HepG2 (cell line): ENCODE data around the gene CSF1R. TPM values are rescaled to one million over a fixed set of nuclear protein-coding genes. Genes with fewer than 3 reads are reported as not detected.

Experiments
- ATAC-seq: fragments of 200-7000 bp; cut with Tn5 transposase; 3 replicates; pipeline ENCODE4 v1.9.1; 2020; ENCODE audit warnings: mild to moderate bottlenecking, moderate library complexity
- BruUV-seq: library from RNA; stranded (reverse); fragments of 400-500 nt; replicated peaks from 2 replicates; lab custom pipeline; 2021; lab: Mats Ljungman, UMichigan
- CTCF ChIA-PET: fragments of 300-600 bp; formaldehyde crosslinking; extraction: SDS; loops from one replicate; lab custom pipeline; 2021; ENCODE audit warnings: low total read pairs, inconsistent platforms, low intra/inter-chr PET ratio; lab: Yijun Ruan, JAX
- POLR2A ChIA-PET: fragments of 350-600 bp; sonication (Branson Sonifier 250); formaldehyde crosslinking; loops from one replicate; lab custom pipeline; 2020; ENCODE audit warnings: antibody characterized with exemption, inconsistent platforms; lab: Yijun Ruan, JAX
- DNase-seq: peaks from one replicate; pipeline ENCODE4 v3.0.0-alpha.2; 2015; ENCODE audit warnings: low spot score
- FAIRE-seq: peaks from 3 replicates; lab custom pipeline; 2011; peaks lifted over from hg19 to GRCh38; lab: Jason Lieb, UNC
- H2AFZ ChIP-seq: one replicate; pipeline ENCODE4 v1.6.1; 2011; ENCODE audit warnings: low read length, inconsistent platforms
- H3K27ac ChIP-seq: fragments of 300-600 bp; 3 replicates; pipeline ENCODE4 v1.8.0; 2011; ENCODE audit warnings: mixed run types, mild to moderate bottlenecking, mixed read lengths, low read length, inconsistent platforms; ENCODE audit not compliant: insufficient read depth; ENCODE audit errors: extremely low read length
- H3K27me3 ChIP-seq, 2 experiments: fragments of 200-600 bp in 1 of 2; 2 replicates in 1 of 2; 3 replicates in 1 of 2; pipeline versions ENCODE4 v1.6.0 to v1.8.0; 2011; ENCODE audit warnings: low read length in 2 of 2, mild to moderate bottlenecking in 2 of 2, moderate library complexity in 2 of 2, inconsistent platforms in 1 of 2; ENCODE audit not compliant: insufficient read depth in 2 of 2, control insufficient read depth in 1 of 2
- H3K36me3 ChIP-seq, 2 experiments: fragments of 200-600 bp in 1 of 2; replicated peaks in 1 of 2; 2 replicates in 1 of 2; 3 replicates in 1 of 2; pipeline versions ENCODE4 v1.5.1 to v1.8.0; 2011; ENCODE audit warnings: low read length in 2 of 2, inconsistent platforms in 1 of 2; ENCODE audit not compliant: insufficient read depth in 2 of 2, control insufficient read depth in 1 of 2
- H3K4me1 ChIP-seq: 2 replicates; pipeline ENCODE4 v1.5.1; 2012; ENCODE audit warnings: low read length, inconsistent platforms; ENCODE audit not compliant: insufficient read depth
- H3K4me2 ChIP-seq: 2 replicates; pipeline ENCODE4 v1.6.0; 2011; ENCODE audit warnings: low read depth, low read length, inconsistent platforms
- H3K4me3 ChIP-seq, 3 experiments: fragments of 200-600 bp in 1 of 3; sonication (generic), shearing (Covaris generic) in 1 of 3; replicated peaks in 1 of 3; 2 replicates each; pipeline ENCODE4 v1.5.1; 2011 to 2016; ENCODE audit warnings: low read length in 3 of 3, inconsistent platforms in 2 of 3, low read depth in 2 of 3, mild to moderate bottlenecking in 2 of 3, control low read depth in 1 of 3, mixed read lengths in 1 of 3; ENCODE audit not compliant: insufficient read depth in 1 of 3
- H3K79me2 ChIP-seq: one replicate; pipeline ENCODE4 v1.6.1; 2011; ENCODE audit warnings: low read length, inconsistent platforms; ENCODE audit not compliant: insufficient read depth
- H3K9ac ChIP-seq: 2 replicates; pipeline ENCODE4 v1.6.0; 2011; ENCODE audit warnings: mild to moderate bottlenecking, low read depth, low read length, inconsistent platforms; ENCODE audit not compliant: insufficient read depth
- H3K9me3 ChIP-seq: 2 replicates; pipeline ENCODE4 v1.5.1; 2012; ENCODE audit warnings: mild to moderate bottlenecking, low read length
- H4K20me1 ChIP-seq: 2 replicates; pipeline ENCODE4 v1.6.0; 2011; ENCODE audit warnings: inconsistent platforms, mild to moderate bottlenecking, low read length, moderate library complexity; ENCODE audit not compliant: insufficient read depth
- ARNT2 ChIP-seq: sonication (generic); formaldehyde crosslinking; IDR thresholded peaks from 2 replicates; pipeline ENCODE4 v1.8.0; 2022; ENCODE audit warnings: mild to moderate bottlenecking, low read depth, missing genetic modification reagents, moderate library complexity
- BRCA1 ChIP-seq: sonication (generic); formaldehyde crosslinking; IDR thresholded peaks from 2 replicates; pipeline ENCODE4 v1.4.0; 2020; ENCODE audit warnings: missing genetic modification reagents
- ETS1 ChIP-seq: sonication (generic); formaldehyde crosslinking; IDR thresholded peaks from 2 replicates; pipeline ENCODE4 v1.4.0; 2020; ENCODE audit warnings: missing genetic modification reagents
- HNF4G ChIP-seq, 2 experiments: sonication (generic) in 1 of 2; formaldehyde crosslinking in 1 of 2; IDR thresholded peaks; 2 replicates each; pipeline versions ENCODE4 v1.4.0 to v1.6.1; 2011 to 2020; ENCODE audit warnings: borderline replicate concordance in 2 of 2, low read depth in 2 of 2, mild to moderate bottlenecking in 2 of 2, low read length in 1 of 2, missing genetic modification reagents in 1 of 2, moderate library complexity in 1 of 2
- MATR3 ChIP-seq: sonication (generic); formaldehyde crosslinking; IDR thresholded peaks from 2 replicates; pipeline ENCODE4 v1.4.0; 2020; ENCODE audit warnings: missing genetic modification reagents
- RCOR2 ChIP-seq: IDR thresholded peaks from 2 replicates; pipeline ENCODE4 v1.6.1; 2016; ENCODE audit warnings: missing biosample characterization, missing genetic modification reagents
- SAP130 ChIP-seq: IDR thresholded peaks from 2 replicates; pipeline ENCODE4 v1.6.1; 2016; ENCODE audit warnings: low read depth
- SNRNP70 ChIP-seq: fragments of 200-400 bp; formaldehyde crosslinking; IDR thresholded peaks from 2 replicates; pipeline ENCODE4 v1.6.1; 2017; ENCODE audit warnings: mild to moderate bottlenecking, low read depth, low read length, moderate library complexity
- TEAD2 ChIP-seq: sonication (generic); formaldehyde crosslinking; IDR thresholded peaks from 2 replicates; pipeline ENCODE4 v1.9.0; 2021; ENCODE audit warnings: missing genetic modification reagents
- ZKSCAN1 ChIP-seq: fragments of 150-350 bp; IDR thresholded peaks from 2 replicates; pipeline ENCODE4 v1.6.1; 2014; ENCODE audit warnings: low read length
- ZNF317 ChIP-seq: sonication (generic); formaldehyde crosslinking; IDR thresholded peaks from 2 replicates; pipeline ENCODE4 v1.5.0; 2020; ENCODE audit warnings: mild to moderate bottlenecking, missing genetic modification reagents
- ZNF343 ChIP-seq: sonication (generic); formaldehyde crosslinking; IDR thresholded peaks from 2 replicates; pipeline ENCODE4 v1.4.0; 2020; ENCODE audit warnings: mild to moderate bottlenecking, missing genetic modification reagents
- ZNF383 ChIP-seq: sonication (generic); formaldehyde crosslinking; IDR thresholded peaks from 2 replicates; pipeline ENCODE4 v1.4.0; 2020; ENCODE audit warnings: missing genetic modification reagents, mild to moderate bottlenecking, borderline replicate concordance
- ZNF546 ChIP-seq: sonication (generic); formaldehyde crosslinking; conservative IDR thresholded peaks from 2 replicates; pipeline ENCODE4 v1.8.1; 2023; ENCODE audit warnings: mild to moderate bottlenecking, missing genetic modification reagents
- ZNF724P ChIP-seq: sonication (generic); formaldehyde crosslinking; IDR thresholded peaks from 2 replicates; pipeline ENCODE4 v1.8.0; 2022; ENCODE audit warnings: missing genetic modification reagents, borderline replicate concordance
- WGBS: methylation state at CpG from one replicate; pipeline ENCODE4 v1.1.6; 2017; ENCODE audit warnings: low lambda C conversion rate; 5-methylcytosine and 5-hydroxymethylcytosine counted together
- in situ Hi-C: cut with HindIII; loops from 2 replicates; pipeline ENCODE4 v1.10.0; 2017; ENCODE audit warnings: low pct_unique_long_range_greater_than_20kb; ENCODE audit not compliant: extremely low pct_ligation_motif_present
- intact Hi-C: fragments of 100-400 bp; cut with micrococcal nuclease; formaldehyde crosslinking; loops from one replicate; pipeline ENCODE4 v1.10.0; 2022; ENCODE audit not compliant: unreplicated experiment
- polyA plus RNA-seq, 8 experiments: library from polyadenylated mRNA; depleted of rRNA in 3 of 8; stranded (reverse) in 7 of 8; unstranded in 1 of 8; fragments of >200 nt; fragmentation: Illumina TruSeq in 4 of 8; extraction: Trizol in 4 of 8; gene quantifications; 2 replicates each; pipeline versions ENCODE4 v1.2.1 to v1.2.3, GENCODE V29; 2011 to 2016; ENCODE audit warnings: low read depth in 4 of 8, missing spikeins in 1 of 8, mixed read lengths in 1 of 8; ENCODE audit not compliant: insufficient read depth in 1 of 8
- total RNA-seq, 5 experiments: library from RNA; depleted of rRNA; stranded (reverse); fragments of >200 nt; fragmentation: Illumina TruSeq; extraction: Trizol; gene quantifications; 2 replicates each; pipeline ENCODE4 v1.2.3, GENCODE V29; 2016; ENCODE audit warnings: low read depth in 1 of 5

The CSF1R gene
- total and polyA plus RNA-seq, 2 of the 13 experiments (the other 11 are each of a cell fraction or from before 2014, with no cell fraction given), result 0.01 TPM; not detected in 1

- Histone ChIP-seq H3K36me3 (no peaks in the 10 kb centered on the region), H3K79me2 (no peaks in the 10 kb centered on the region), H3K9me3 (no peaks in the 10 kb centered on the region), H3K4me1 (peaks cover 9% of the 10 kb centered on the region), H3K27me3 (peaks cover 7 to 42% of the 10 kb centered on the region in 2 experiments; a peak in 4 of 5 replicates), H3K4me2 (no peak overlapping the region), H3K4me3 (no peak overlapping the region), H2AFZ (no peak overlapping the region), H3K27ac (no peak overlapping the region), H4K20me1 (no peaks in the 10 kb centered on the region), H3K9ac (no peak overlapping the region)
- FAIRE-seq, result no peak
- no peak for TF ChIP-seq ZKSCAN1
- in situ Hi-C loops, result no loop called here
- ATAC-seq, result no peak
- ChIA-PET CTCF (no interaction called here), POLR2A (no interaction called here)
- intact Hi-C loops, result no loop called here
- no TSS peak for BruUV-seq
- WGBS, result 34% methylated on average over 3 of the region's 7 CpGs
- DNase-seq, result no peak
Observed at GRCh38 chr5:150064681-150065220, 21.6 kb downstream of the CSF1R start.

GRCh38 chr5:150063638-150064037 is 22.7 kb downstream of the CSF1R start:
- no peak for DNase-seq
- H3K9me3 ChIP-seq, result no peaks in the 10 kb centered on the region
- peaks cover 9% of the 10 kb centered on the region for H3K4me1 ChIP-seq
- H3K4me2 ChIP-seq, result no peak overlapping the region
- no peak for FAIRE-seq
- no peak overlapping the region for H3K4me3 ChIP-seq
- BruUV-seq, result no TSS peak
- no peak overlapping the region for H3K9ac ChIP-seq
- no peak for ATAC-seq
- POLR2A ChIA-PET, result no interaction called here
- CTCF ChIA-PET, result no interaction called here
- 44% methylated on average over 3 of the region's 5 CpGs for WGBS
- peaks cover 3 to 40% of the 10 kb centered on the region in 2 experiments; a peak in 4 of 5 replicates for H3K27me3 ChIP-seq
- H3K36me3 ChIP-seq, result no peaks in the 10 kb centered on the region
- intact Hi-C loops (no loop called here), in situ Hi-C loops (no loop called here)
- TF ChIP-seq RCOR2 (CRISPR knock-in tag), result no peak
- TF ChIP-seq ZNF383 (CRISPR knock-in tag), result no peak
- TF ChIP-seq ZNF546 (CRISPR knock-in tag), result no peak
- TF ChIP-seq ARNT2 (CRISPR knock-in tag), result no peak
- TF ChIP-seq SAP130, result no peak
- TF ChIP-seq BRCA1 (CRISPR knock-in tag), result no peak
- no peak for TF ChIP-seq SNRNP70
- no peak for TF ChIP-seq ZNF317
- no peak for TF ChIP-seq HNF4G (IDR thresholded peaks at IDR 0.05; ENCODE audit: borderline replicate concordance, low read depth, low read length)
- TF ChIP-seq HNF4G (CRISPR knock-in tag; IDR thresholded peaks at IDR 0.05; ENCODE audit: borderline replicate concordance, low read depth), result no peak
- TF ChIP-seq ZNF343 (CRISPR knock-in tag), result no peak
- TF ChIP-seq ZNF724P, result no peak
- no peak for TF ChIP-seq TEAD2 (CRISPR knock-in tag)
- TF ChIP-seq MATR3 (CRISPR knock-in tag), result no peak
- no peak for TF ChIP-seq ETS1 (CRISPR knock-in tag)
- TF ChIP-seq, all 625 proteins: peak for 0
- Histone ChIP-seq H3K27ac (no peak overlapping the region), H4K20me1 (no peaks in the 10 kb centered on the region), H2AFZ (no peak overlapping the region), H3K79me2 (no peaks in the 10 kb centered on the region)
